ENCODE results near the gene DCDC1. TPM values are rescaled to one million over a fixed set of nuclear protein-coding genes. Genes with fewer than 3 reads are reported as not detected.

Gene DCDC1
- total RNA-seq, 1 donor from 2014 or later, result 0.21 TPM

DNA sequence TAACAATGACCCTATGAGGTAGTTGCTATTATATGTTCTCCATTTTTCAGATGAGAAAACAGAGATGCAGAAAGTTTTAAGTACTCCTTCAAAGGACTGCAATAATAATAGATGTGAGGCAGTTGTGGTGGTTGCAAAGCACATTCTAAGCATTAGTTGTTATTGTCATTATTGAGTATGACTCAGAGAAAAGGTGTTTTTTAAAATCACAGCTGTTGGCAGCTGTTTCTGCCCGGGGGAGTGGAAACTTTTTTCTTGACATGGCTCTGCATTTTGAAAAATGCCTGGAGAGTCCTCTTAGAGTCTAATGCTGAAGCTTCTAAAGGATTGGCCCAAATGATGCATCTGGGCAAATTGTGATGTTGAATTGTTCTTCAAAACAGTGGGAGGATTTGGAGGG is 538.9 kb downstream of the DCDC1 start:
- no peak for DNase-seq (ENCODE audit: low read depth)
- no peak for TF ChIP-seq CTCF (IDR thresholded peaks at IDR 0.05; ENCODE audit: insufficient read depth, low read length, poor library complexity, severe bottlenecking)
- Histone ChIP-seq H3K36me3 (ENCODE audit: control insufficient read depth, insufficient read depth, low read length) (no peaks in the 10 kb centered on the region), H3K4me3 (ENCODE audit: low read depth, low read length) (no peak overlapping the region), H3K27me3 (ENCODE audit: control insufficient read depth, insufficient read depth, low read length) (no peaks in the 10 kb centered on the region)

GRCh38 chr11:30826911-30827310 is 542.6 kb downstream of the DCDC1 start:
- no peak overlapping the region for H3K4me3 ChIP-seq (ENCODE audit: low read depth, low read length)
- DNase-seq (ENCODE audit: low read depth), result no peak
- TF ChIP-seq CTCF (IDR thresholded peaks at IDR 0.05; ENCODE audit: insufficient read depth, low read length, poor library complexity, severe bottlenecking), result no peak
- H3K36me3 ChIP-seq (ENCODE audit: control insufficient read depth, insufficient read depth, low read length), result no peaks in the 10 kb centered on the region
- no peaks in the 10 kb centered on the region for H3K27me3 ChIP-seq (ENCODE audit: control insufficient read depth, insufficient read depth, low read length)

- TF ChIP-seq CTCF (IDR thresholded peaks at IDR 0.05; ENCODE audit: insufficient read depth, low read length, poor library complexity, severe bottlenecking), result no peak
- no peak overlapping the region for H3K4me3 ChIP-seq (ENCODE audit: low read depth, low read length)
- H3K36me3 ChIP-seq (ENCODE audit: control insufficient read depth, insufficient read depth, low read length), result no peaks in the 10 kb centered on the region
- no peak for DNase-seq (ENCODE audit: low read depth)
- H3K27me3 ChIP-seq (ENCODE audit: control insufficient read depth, insufficient read depth, low read length), result no peaks in the 10 kb centered on the region
Observed at GRCh38 chr11:30825723-30826122, 543.8 kb downstream of the DCDC1 start.

DNA sequence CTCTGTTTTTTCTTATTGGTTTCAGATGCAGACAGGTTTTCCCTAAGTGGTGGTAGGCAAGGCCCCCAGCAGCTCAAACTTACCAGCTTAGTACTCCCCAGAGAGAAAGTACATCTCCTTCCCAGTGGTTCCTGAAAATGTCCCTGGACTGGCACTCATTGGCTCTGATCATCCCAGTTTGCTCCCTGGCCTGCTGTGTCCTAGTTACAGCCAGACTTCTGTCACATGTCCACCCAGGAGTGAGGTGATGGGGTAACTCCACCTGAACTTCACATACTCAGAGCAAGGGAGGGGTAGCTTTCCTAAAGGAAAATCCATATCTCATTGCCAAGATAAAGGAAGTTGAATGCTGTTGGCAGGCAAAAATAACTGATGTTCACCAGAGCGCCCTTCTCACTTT is 546.4 kb downstream of the DCDC1 start:
- H3K36me3 ChIP-seq (ENCODE audit: control insufficient read depth, insufficient read depth, low read length), result no peaks in the 10 kb centered on the region
- DNase-seq (ENCODE audit: low read depth), result no peak
- no peak overlapping the region for H3K4me3 ChIP-seq (ENCODE audit: low read depth, low read length)
- no peak for TF ChIP-seq CTCF (IDR thresholded peaks at IDR 0.05; ENCODE audit: insufficient read depth, low read length, poor library complexity, severe bottlenecking)
- no peaks in the 10 kb centered on the region for H3K27me3 ChIP-seq (ENCODE audit: control insufficient read depth, insufficient read depth, low read length)

- DNase-seq (ENCODE audit: low read depth), result no peak
- no peaks in the 10 kb centered on the region for H3K27me3 ChIP-seq (ENCODE audit: control insufficient read depth, insufficient read depth, low read length)
- no peaks in the 10 kb centered on the region for H3K36me3 ChIP-seq (ENCODE audit: control insufficient read depth, insufficient read depth, low read length)
- TF ChIP-seq CTCF (IDR thresholded peaks at IDR 0.05; ENCODE audit: insufficient read depth, low read length, poor library complexity, severe bottlenecking), result no peak
- no peak overlapping the region for H3K4me3 ChIP-seq (ENCODE audit: low read depth, low read length)
Observed at GRCh38 chr11:30821438-30821965, 548.0 kb downstream of the DCDC1 start.

DNA sequence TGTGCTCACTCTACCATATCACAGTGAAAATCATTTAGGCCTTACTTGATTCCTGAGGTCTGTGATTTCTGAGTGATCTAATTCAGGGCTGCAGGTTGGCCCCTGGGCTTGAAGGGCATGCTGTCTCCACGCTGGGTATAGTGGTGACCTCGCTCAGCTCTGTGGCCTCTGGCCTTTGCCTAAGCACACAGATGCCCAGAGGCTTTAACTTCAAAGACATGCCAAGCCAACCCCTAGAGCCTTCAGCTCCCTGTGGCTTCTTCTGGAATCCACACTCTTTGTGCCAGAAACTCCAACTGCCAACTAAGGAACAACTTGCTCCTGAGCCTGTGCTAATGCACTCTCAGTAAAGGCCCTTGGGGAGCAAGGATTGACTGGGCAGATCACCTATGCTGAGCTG is 550.8 kb downstream of the DCDC1 start:
- no peak for TF ChIP-seq CTCF (IDR thresholded peaks at IDR 0.05; ENCODE audit: insufficient read depth, low read length, poor library complexity, severe bottlenecking)
- DNase-seq (ENCODE audit: low read depth), result no peak
- Histone ChIP-seq H3K4me3 (ENCODE audit: low read depth, low read length) (no peak overlapping the region), H3K27me3 (ENCODE audit: control insufficient read depth, insufficient read depth, low read length) (no peaks in the 10 kb centered on the region), H3K36me3 (ENCODE audit: control insufficient read depth, insufficient read depth, low read length) (no peaks in the 10 kb centered on the region)
